ENCODE measurements around the gene TFEB. TPM values are rescaled to one million over a fixed set of nuclear protein-coding genes. Genes with fewer than 3 reads are reported as not detected.

The TFEB gene
- total RNA-seq, 1 donor from 2014 or later: 37.8 TPM

- peaks cover 0 to 38% of the 10 kb centered on the region in 2 donors for H3K36me3 ChIP-seq
- H3K4me1 ChIP-seq: peaks cover 25% of the 10 kb centered on the region
- no peak overlapping the region for H3K27ac ChIP-seq
Observed at GRCh38 chr6:41777551-41778285, 42.3 kb upstream of the TFEB start.

DNA sequence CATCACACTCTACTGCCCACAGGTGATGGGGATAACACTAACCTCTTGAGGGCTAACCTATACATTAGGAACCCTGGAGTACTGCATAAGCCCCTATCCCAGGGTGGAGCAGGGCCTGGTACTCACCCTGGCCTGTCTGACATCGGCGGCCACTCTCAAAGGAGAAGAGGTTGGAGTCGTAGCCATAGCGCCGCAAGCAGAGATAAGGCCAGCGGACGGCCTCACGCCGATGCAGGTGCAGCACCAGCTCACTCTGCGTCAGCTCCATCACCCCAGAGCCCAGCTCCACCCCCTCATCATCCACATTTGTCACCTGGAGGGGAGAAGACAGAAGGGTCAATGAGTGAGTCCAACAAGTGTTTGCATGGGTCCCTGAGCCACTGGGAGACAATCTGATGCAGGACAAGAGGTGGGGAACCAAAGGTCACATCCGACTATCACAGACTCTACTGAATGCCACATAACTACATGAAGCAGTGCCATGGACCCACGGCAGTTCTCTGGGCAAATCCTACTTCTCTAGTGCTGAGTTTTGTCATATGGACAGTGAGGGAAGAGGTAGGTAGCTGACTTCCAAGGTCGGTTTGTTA, 40.0 kb upstream of the TFEB start:
- Histone ChIP-seq H3K4me1 (peaks cover 9% of the 10 kb centered on the region), H3K27ac (no peak overlapping the region), H3K9me3 (no peaks in the 10 kb centered on the region), H3K27me3 (no peaks in the 10 kb centered on the region), H3K4me3 (no peak overlapping the region), H3K36me3 (peaks cover 3 to 62% of the 10 kb centered on the region in 2 donors)
- TF ChIP-seq CTCF (IDR thresholded peaks at IDR 0.05) (no peak), POLR2A (IDR thresholded peaks at IDR 0.05) (no peak), POLR2AphosphoS5 (IDR thresholded peaks at IDR 0.05; ENCODE audit: insufficient read depth in 1 of 2, low read depth in 1 of 2) (no peak)
- DNase-seq (ENCODE audit: extremely low spot score in 2 of 2): no peak
- intact Hi-C loops (cut with DNase I): no loop called here

More at GRCh38 chr6:41777551-41778285, 42.3 kb upstream of the TFEB start:
- intact Hi-C loops (cut with DNase I): no loop called here
- H3K9me3 ChIP-seq: no peaks in the 10 kb centered on the region
- no peak for DNase-seq (ENCODE audit: extremely low spot score in 2 of 2)
- TF ChIP-seq POLR2AphosphoS5 (IDR thresholded peaks at IDR 0.05; ENCODE audit: insufficient read depth in 1 of 2, low read depth in 1 of 2) (no peak), CTCF (IDR thresholded peaks at IDR 0.05) (no peak), POLR2A (IDR thresholded peaks at IDR 0.05) (no peak)
- no peaks in the 10 kb centered on the region for H3K27me3 ChIP-seq
- no peak overlapping the region for H3K4me3 ChIP-seq

DNA sequence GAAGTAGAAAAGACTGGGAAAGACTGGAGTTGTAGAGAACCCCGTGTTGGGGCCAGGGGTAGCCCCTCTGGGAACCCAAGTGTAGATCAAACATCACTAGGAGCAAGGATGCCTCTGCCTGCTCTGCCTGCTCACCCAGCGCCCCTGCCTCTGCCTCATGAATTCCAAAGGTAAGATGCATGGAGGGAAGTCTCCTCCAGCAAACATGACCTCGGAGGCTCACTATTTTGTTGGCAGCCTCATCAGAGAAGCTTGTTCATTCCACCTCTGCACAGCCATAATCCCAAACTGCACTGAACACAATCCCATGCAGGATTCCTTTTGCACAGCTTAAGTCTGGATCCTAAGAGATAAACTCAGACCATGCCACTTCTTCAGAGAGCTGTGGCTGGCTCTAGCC, 39.4 kb upstream of the TFEB start:
- H3K27me3 ChIP-seq: no peaks in the 10 kb centered on the region
- H3K4me1 ChIP-seq: peaks cover 9% of the 10 kb centered on the region
- peaks cover 3 to 64% of the 10 kb centered on the region in 2 donors for H3K36me3 ChIP-seq
- intact Hi-C loops (cut with DNase I): no loop called here
- H3K9me3 ChIP-seq: no peaks in the 10 kb centered on the region
- TF ChIP-seq POLR2AphosphoS5 (IDR thresholded peaks at IDR 0.05; ENCODE audit: insufficient read depth in 1 of 2, low read depth in 1 of 2) (no peak), POLR2A (IDR thresholded peaks at IDR 0.05) (no peak), CTCF (IDR thresholded peaks at IDR 0.05) (no peak)
- H3K4me3 ChIP-seq: no peak overlapping the region
- no peak overlapping the region for H3K27ac ChIP-seq
- no peak for DNase-seq (ENCODE audit: extremely low spot score in 2 of 2)

GRCh38 chr6:41771058-41771983, 35.9 kb upstream of the TFEB start:
- TF ChIP-seq POLR2AphosphoS5 (IDR thresholded peaks at IDR 0.05; ENCODE audit: insufficient read depth in 1 of 2, low read depth in 1 of 2) (no peak), POLR2A (IDR thresholded peaks at IDR 0.05) (no peak)
- peaks cover 3 to 56% of the 10 kb centered on the region in 2 donors for H3K36me3 ChIP-seq
- H3K27ac ChIP-seq: no peak overlapping the region
- H3K4me1 ChIP-seq: peaks cover 25% of the 10 kb centered on the region
- H3K9me3 ChIP-seq: no peaks in the 10 kb centered on the region
- intact Hi-C loops (cut with DNase I): no loop called here
- no peak overlapping the region for H3K4me3 ChIP-seq
- DNase-seq (ENCODE audit: extremely low spot score in 2 of 2): no peak
- H3K27me3 ChIP-seq: no peaks in the 10 kb centered on the region

- no peak for DNase-seq (ENCODE audit: extremely low spot score in 2 of 2)
- Histone ChIP-seq H3K27ac (no peak overlapping the region), H3K36me3 (peaks cover 3 to 54% of the 10 kb centered on the region in 2 donors), H3K27me3 (no peaks in the 10 kb centered on the region), H3K9me3 (no peaks in the 10 kb centered on the region), H3K4me1 (peaks cover 25% of the 10 kb centered on the region), H3K4me3 (no peak overlapping the region)
- TF ChIP-seq POLR2AphosphoS5 (IDR thresholded peaks at IDR 0.05; ENCODE audit: insufficient read depth in 1 of 2, low read depth in 1 of 2): no peak
- no peak for TF ChIP-seq CTCF (IDR thresholded peaks at IDR 0.05)
- no peak for TF ChIP-seq POLR2A (IDR thresholded peaks at IDR 0.05)
- intact Hi-C loops (cut with DNase I): no loop called here
Observed at GRCh38 chr6:41770381-41771057, 35.1 kb upstream of the TFEB start.
